T-helper 2 cell treated with Interferon-gamma antibody and Interleukin-4, amounts not matched to agents 5 μg/mL and 100 μg/mL, for 36 hours (primary cell): ENCODE measurements around the gene MUCL3.
"Not testable (repeated sequence)": the region's sequence is repeated elsewhere in the genome, so short reads cannot be mapped to it uniquely, and the experiment has no call there.

Experiments
- DNase-seq: peaks from one replicate; pipeline ENCODE4 v3.0.0; 2021; ENCODE audit warnings: low spot score
- H3K27ac Mint-ChIP-seq: one replicate; pipeline ENCODE4 v1.8.0; 2021; ENCODE audit warnings: mild to moderate bottlenecking, mixed read lengths
- H3K27me3 Mint-ChIP-seq: one replicate; pipeline ENCODE4 v1.8.0; 2021; ENCODE audit warnings: low read depth, mixed read lengths
- H3K36me3 Mint-ChIP-seq: one replicate; pipeline ENCODE4 v1.8.0; 2021; ENCODE audit warnings: low read depth, mixed read lengths
- H3K4me1 Mint-ChIP-seq: one replicate; pipeline ENCODE4 v1.8.0; 2021; ENCODE audit warnings: low read depth, mixed read lengths
- H3K4me3 Mint-ChIP-seq: one replicate; pipeline ENCODE4 v1.8.0; 2022; ENCODE audit warnings: mild to moderate bottlenecking, moderate library complexity, mixed read lengths
- H3K9me3 Mint-ChIP-seq: one replicate; pipeline ENCODE4 v1.8.0; 2021; ENCODE audit warnings: mixed read lengths

Gene MUCL3

DNA sequence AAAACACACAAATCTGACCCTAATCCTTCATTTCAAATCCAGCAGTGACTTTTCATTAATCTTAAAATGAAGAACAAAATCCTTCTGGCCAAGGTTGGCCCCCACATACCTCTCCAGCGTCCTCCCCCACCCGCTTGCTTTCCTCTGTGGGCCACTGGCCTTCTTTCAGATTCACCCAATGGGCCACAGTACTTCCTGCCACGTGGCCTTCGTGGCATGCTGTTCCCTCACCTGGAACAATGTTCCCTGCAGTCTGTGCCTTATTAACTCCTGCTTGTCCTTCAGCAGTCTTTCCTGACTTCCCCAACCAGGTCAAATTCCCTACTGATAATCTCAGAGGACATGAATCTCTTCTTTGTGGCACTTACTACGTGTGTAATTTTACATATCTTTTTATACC is 38.1 kb upstream of the MUCL3 start:
- Mint-ChIP-seq H3K4me3 (no peak overlapping the region), H3K4me1 (peaks cover 6% of the 10 kb centered on the region), H3K9me3 (no peaks in the 10 kb centered on the region), H3K36me3 (no peaks in the 10 kb centered on the region), H3K27me3 (no peaks in the 10 kb centered on the region), H3K27ac (no peak overlapping the region)
- DNase-seq, result no peak

DNA sequence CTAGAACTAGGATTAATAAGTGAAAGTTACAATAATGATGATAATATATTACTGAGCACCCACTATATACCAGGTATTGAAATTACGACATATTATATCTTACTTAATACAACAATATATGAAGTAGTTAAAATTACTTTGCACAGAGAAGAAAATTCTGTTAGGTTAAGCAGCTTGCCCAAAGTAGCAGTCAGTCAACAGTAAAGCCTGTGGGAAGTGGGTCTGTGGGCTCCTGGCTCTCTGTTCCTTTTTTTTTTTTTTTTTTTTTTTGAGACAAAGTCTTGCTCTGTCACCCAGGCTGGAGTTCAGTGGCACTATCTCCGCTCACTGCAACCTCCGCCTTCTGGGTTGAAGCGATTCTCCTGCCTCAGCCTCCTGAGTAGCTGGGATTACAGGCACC is 37.5 kb upstream of the MUCL3 start:
- H3K4me3 Mint-ChIP-seq, result no peak overlapping the region
- DNase-seq, result no peak
- H3K4me1 Mint-ChIP-seq, result peaks cover 8% of the 10 kb centered on the region
- no peaks in the 10 kb centered on the region for H3K9me3 Mint-ChIP-seq
- no peaks in the 10 kb centered on the region for H3K27me3 Mint-ChIP-seq
- H3K36me3 Mint-ChIP-seq, result no peaks in the 10 kb centered on the region
- H3K27ac Mint-ChIP-seq, result no peak overlapping the region

DNA sequence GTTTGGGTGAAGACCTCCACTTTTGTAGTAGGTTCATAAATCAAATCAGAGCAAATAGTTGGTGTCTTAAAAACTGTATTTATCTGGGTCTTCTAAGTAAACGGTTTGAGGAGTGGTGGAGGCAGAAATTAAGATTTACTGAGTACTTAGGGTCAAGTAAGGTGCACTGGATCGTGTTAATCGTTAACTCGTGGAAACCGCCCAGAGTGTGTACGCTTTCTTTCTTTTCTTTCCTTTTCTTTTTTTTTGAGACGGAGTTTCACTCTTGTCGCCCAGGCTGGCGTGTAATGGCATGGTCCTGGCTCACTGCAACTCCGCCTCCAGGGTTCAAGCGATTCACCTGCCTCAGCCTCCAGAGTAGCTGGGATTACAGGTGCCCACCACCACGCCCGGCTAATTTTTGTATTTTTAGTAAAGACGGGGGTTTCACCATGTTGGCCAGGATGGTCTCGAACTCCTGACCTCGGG is 33.4 kb upstream of the MUCL3 start:
- not testable (repeated sequence) for H3K27ac Mint-ChIP-seq
- H3K4me1 Mint-ChIP-seq, result peaks cover 17% of the 10 kb centered on the region

DNA sequence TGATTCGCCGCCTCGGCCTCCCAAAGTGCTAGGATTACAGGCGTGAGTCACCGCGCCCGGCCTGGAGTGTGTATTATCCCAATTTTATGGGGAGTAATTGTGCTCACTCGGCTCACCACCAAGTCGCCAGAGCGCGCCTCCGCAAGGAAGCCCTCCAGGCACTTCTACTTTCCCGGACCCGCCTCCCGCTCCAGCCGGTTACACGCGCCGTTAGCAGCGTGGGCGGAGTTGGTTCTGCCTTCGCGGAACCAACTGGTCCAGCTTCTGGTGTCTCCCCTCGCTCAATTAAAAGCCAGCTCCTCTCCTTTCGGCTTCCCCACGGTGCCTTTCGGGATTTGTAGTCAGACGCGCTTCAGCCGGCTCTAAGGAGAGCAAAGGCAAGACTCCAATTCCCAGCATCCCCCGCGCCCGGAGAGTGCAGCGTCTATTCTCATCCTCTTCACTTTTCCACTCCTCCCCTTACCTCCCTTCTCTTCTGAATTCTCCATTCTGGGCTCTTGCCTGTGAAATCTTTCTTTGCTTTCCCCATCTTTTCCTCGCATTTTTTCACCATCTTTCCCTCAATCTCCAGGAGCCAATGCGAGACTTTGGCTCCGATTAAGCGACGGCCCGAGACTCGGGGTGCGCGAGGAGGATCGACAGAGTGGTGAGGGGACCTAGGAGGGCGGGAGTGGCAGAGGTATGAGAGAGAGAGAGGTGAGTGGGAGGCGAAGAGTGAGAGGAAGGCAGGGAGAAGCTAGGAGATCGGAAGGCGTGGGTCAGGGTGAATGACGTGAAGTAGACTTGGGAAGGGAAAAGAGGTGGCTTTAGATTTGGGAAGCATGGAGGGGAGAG is 32.8 kb upstream of the MUCL3 start, which contains the start of gene GTF2H4:
TSS of gene GTF2H4 (plus strand) at position 450 of the 834 bp plus-strand sequence.
- H3K4me3 Mint-ChIP-seq, result peak within 1 kb of the TSS; percentile 99
- DNase-seq, result peak; percentile 93
- peaks cover 11% of the 10 kb centered on the region for H3K4me1 Mint-ChIP-seq
- peak within 1 kb of the TSS; percentile 78 for H3K27ac Mint-ChIP-seq
- no peaks in the 10 kb centered on the region for H3K27me3 Mint-ChIP-seq
- peaks cover 19% of the 10 kb centered on the region for H3K36me3 Mint-ChIP-seq
- no peaks in the 10 kb centered on the region for H3K9me3 Mint-ChIP-seq

More for the DNA sequence above, 33.4 kb upstream of the MUCL3 start:
- H3K27me3 Mint-ChIP-seq, H3K9me3 Mint-ChIP-seq, DNase-seq: not testable (repeated sequence)
- Mint-ChIP-seq H3K4me3 (peak overlapping the region; percentile 99), H3K36me3 (peaks cover 15% of the 10 kb centered on the region)

DNA sequence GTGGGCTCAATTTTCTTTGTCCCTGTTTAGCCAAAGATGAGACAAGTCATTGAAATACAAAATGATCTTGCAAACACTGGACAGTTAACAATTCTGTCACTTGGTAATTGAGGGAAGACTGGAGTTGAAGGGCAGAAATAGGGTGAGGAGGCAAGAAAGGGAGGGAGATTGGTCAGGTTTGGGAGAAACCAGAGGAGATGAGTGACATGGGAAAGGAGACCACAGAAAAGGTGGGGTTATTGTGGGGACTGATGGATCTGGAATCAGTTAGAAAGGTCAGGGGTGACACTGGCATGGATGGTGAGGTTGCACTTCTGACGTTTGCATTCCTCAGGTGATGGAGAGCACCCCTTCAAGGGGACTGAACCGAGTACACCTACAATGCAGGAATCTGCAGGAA is 32.1 kb upstream of the MUCL3 start:
- no peaks in the 10 kb centered on the region for H3K27me3 Mint-ChIP-seq
- peak overlapping the region; percentile 78 for H3K27ac Mint-ChIP-seq
- H3K4me3 Mint-ChIP-seq, result peak overlapping the region; percentile 99
- no peak for DNase-seq
- H3K4me1 Mint-ChIP-seq, result peaks cover 15% of the 10 kb centered on the region
- H3K36me3 Mint-ChIP-seq, result peaks cover 19% of the 10 kb centered on the region
- no peaks in the 10 kb centered on the region for H3K9me3 Mint-ChIP-seq

DNA sequence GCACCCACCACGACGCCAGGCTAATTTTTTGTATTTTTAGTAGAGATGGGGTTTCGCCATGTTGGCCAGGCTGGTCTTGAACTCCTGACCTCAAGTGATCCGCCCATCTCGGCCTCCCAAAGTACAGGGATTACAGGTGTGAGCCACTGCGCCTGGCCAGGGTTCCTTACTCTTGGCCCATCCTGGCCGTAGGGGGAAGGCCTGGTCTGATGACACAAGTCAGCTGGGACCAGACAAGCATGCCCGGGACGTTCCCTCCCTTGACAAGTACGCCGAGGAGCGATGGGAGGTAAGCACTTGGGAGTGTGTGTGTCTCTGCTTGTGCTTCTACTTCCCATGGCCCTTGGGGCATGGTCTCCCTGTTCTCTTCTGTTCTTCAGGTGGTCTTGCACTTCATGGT is 30.3 kb upstream of the MUCL3 start:
- H3K9me3 Mint-ChIP-seq, H3K4me3 Mint-ChIP-seq, H3K27ac Mint-ChIP-seq, DNase-seq, H3K27me3 Mint-ChIP-seq: not testable (repeated sequence)
- Mint-ChIP-seq H3K4me1 (peaks cover 25% of the 10 kb centered on the region), H3K36me3 (peaks cover 19% of the 10 kb centered on the region)

DNA sequence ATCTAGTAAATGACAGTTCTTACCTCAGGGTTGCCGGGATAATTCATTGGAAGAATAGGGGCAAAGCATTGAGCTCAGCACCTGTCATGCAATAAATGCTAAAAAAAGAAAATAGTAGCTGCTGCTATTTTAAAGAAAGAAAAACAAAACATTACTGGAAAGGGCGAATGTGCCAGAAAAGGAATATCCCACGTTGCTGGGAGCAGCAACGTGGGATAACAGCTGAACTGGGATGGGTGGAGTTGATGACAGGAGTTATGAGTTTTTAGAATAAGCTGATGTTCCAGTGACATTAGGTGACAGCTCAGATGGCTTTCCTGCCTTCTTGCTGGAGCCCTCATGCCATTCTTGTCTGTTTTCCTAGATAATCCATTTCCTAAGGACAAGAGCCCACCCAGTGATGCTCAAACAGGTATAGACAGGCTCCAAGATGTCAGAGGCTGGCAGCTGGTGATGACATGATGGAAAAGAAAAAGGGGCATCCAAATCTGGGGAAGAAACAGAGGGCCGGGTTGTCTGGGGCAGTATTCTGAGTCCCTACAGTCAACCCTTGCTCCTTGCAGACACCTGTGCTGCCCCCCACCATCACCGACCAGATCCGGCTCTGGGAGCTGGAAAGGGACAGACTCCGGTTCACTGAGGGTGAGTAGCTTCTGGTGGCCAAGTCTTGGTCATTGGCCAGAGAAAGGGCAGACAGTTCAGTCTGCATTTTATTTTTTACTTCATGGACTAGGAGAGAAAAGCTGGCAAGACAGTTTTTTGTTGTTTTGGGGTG is 27.8 kb upstream of the MUCL3 start:
- Mint-ChIP-seq H3K9me3 (no peaks in the 10 kb centered on the region), H3K36me3 (peaks cover 26% of the 10 kb centered on the region), H3K27ac (no peak overlapping the region), H3K4me1 (peaks cover 36% of the 10 kb centered on the region), H3K4me3 (peak overlapping the region; percentile 86), H3K27me3 (no peaks in the 10 kb centered on the region)
- DNase-seq, result no peak

DNA sequence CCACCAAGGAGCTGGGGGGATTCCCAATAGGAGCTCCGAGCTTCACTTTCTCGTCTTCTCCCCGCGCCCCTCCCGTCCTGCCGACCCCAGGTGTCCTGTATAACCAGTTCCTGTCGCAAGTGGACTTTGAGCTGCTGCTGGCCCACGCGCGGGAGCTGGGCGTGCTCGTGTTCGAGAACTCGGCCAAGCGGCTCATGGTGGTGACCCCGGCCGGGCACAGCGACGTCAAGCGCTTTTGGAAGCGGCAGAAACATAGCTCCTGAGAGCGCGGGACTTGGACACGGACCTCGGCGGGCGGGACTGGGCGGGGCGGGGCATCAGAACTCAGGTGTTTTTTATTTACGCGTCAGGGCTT is 27.1 kb upstream of the MUCL3 start:
- Mint-ChIP-seq H3K36me3 (peaks cover 24% of the 10 kb centered on the region), H3K4me1 (peaks cover 30% of the 10 kb centered on the region), H3K9me3 (no peaks in the 10 kb centered on the region), H3K4me3 (peak overlapping the region; percentile 86), H3K27ac (peak overlapping the region; percentile 39), H3K27me3 (no peaks in the 10 kb centered on the region)
- no peak for DNase-seq

DNA sequence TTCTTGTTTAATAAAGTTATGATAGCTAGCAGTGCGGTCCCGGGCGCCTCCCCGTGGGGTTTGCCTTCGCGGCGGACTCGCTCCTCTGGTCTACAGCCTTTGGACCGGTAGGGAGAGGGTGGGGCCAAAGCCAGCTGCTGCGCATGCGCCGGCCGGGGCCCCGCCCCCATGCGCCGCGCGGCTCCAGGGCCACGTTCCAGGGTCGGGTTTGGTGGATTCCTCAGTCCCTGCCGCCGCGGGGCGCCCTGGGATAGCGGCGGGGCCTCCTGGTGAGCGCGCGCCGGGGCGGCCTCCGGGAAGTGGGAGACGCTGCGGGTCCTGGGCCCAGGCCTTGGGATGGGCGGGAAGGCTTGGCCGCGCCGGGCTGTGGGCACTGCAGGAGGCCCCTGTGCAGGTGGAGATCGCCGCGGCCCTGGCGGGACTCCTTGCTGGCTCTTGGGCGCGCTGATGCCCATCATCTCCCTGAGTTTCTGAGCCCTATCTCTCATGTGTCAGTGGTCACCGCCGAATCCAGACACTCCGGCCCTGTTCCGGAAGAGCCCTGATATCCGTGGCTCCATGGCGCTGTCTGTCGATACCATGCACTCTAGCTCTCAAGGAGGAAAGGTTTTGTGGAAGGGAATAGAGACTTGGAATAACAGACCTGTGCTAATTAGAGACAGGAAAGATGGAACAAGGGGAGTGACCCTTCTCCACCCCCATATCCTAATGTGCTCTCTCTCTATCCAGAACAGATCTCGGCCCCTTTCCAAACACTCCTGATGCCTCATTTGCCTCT is 26.5 kb upstream of the MUCL3 start, which contains the start of gene VARS2:
TSS of gene VARS2 (plus strand) at position 163 of the 778 bp plus-strand sequence. CDS start at position 762, 599 bp downstream.
- peaks cover 26% of the 10 kb centered on the region for H3K36me3 Mint-ChIP-seq
- DNase-seq, result peak; percentile 93
- no peaks in the 10 kb centered on the region for H3K27me3 Mint-ChIP-seq
- peak within 1 kb of the TSS; percentile 86 for H3K4me3 Mint-ChIP-seq
- H3K9me3 Mint-ChIP-seq, result no peaks in the 10 kb centered on the region
- H3K27ac Mint-ChIP-seq, result peak within 1 kb of the TSS; percentile 87
- H3K4me1 Mint-ChIP-seq, result peaks cover 25% of the 10 kb centered on the region

DNA sequence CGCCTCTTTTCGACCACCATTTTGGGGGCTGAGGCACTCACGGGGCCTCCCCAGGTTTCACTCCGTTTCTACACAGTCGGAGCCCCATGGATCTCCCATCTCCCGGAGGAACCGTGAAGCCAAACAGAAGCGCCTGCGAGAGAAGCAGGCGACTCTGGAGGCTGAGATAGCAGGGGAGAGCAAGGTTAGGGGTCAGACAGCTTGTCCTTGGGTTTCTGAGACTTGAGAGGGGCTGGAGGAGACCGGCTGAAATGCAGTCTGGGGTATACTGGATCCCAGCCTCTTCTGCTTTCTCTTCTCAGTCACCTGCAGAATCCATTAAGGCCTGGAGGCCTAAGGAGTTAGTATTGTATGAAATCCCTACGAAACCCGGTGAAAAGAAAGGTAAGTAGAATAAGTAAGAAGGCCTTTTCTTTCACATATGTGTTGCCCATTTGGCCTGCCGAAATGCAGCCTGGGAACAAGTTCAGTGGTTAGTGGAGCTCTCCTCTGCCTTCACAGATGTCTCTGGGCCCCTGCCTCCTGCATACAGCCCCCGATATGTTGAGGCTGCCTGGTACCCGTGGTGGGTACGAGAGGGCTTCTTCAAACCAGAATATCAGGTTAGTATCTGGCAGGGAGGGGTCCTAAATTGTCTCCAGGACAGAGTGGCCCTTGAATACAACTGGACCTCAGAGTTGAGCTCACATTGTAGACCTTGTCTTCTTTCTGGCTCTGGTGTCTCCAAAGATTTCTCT is 25.8 kb upstream of the MUCL3 start:
- Mint-ChIP-seq H3K4me1 (peaks cover 25% of the 10 kb centered on the region), H3K4me3 (peak overlapping the region; percentile 86), H3K9me3 (no peaks in the 10 kb centered on the region), H3K36me3 (peaks cover 28% of the 10 kb centered on the region), H3K27me3 (no peaks in the 10 kb centered on the region), H3K27ac (peak overlapping the region; percentile 87)
- no peak for DNase-seq

DNA sequence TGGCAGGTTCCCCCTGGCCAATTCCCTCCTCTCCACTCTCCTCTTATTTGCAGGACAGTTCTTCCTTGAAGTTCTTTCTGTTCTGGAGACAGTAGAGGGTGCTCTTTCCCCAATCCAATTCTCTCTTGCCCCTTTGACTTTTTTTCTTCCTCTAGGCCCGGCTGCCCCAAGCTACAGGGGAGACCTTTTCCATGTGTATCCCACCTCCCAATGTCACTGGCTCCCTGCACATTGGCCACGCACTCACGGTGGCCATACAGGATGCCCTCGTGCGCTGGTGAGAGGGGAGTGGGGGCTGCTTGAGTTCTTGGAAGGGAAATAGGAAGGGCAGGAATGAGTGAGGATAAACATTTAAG is 25.2 kb upstream of the MUCL3 start:
- Mint-ChIP-seq H3K4me3 (peak overlapping the region; percentile 86), H3K27me3 (no peaks in the 10 kb centered on the region), H3K36me3 (peaks cover 34% of the 10 kb centered on the region), H3K9me3 (no peaks in the 10 kb centered on the region), H3K27ac (peak overlapping the region; percentile 77), H3K4me1 (peaks cover 25% of the 10 kb centered on the region)
- DNase-seq, result peak; percentile 13

DNA sequence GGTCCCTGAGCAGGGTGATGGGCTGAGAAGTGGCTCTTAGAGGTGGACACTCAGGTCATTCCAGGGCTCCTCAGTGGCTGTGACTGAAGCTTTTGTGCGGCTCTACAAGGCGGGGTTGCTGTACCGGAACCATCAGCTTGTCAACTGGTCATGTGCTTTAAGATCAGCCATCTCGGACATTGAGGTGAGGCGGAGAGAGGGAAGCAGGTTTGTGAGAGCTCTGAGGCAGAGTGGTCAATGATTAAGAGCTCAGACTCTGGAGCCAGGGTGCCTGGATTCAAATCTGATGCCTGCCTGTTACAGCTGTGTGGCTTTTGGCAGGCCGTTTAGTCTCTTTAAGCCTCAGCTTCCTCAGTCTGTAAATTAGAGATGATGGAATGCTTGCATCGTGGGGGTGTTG is 23.7 kb upstream of the MUCL3 start:
- H3K4me1 Mint-ChIP-seq, result peaks cover 25% of the 10 kb centered on the region
- no peaks in the 10 kb centered on the region for H3K27me3 Mint-ChIP-seq
- H3K9me3 Mint-ChIP-seq, result no peaks in the 10 kb centered on the region
- peak overlapping the region; percentile 39 for H3K27ac Mint-ChIP-seq
- no peak for DNase-seq
- H3K4me3 Mint-ChIP-seq, result no peak overlapping the region
- peaks cover 27% of the 10 kb centered on the region for H3K36me3 Mint-ChIP-seq

DNA sequence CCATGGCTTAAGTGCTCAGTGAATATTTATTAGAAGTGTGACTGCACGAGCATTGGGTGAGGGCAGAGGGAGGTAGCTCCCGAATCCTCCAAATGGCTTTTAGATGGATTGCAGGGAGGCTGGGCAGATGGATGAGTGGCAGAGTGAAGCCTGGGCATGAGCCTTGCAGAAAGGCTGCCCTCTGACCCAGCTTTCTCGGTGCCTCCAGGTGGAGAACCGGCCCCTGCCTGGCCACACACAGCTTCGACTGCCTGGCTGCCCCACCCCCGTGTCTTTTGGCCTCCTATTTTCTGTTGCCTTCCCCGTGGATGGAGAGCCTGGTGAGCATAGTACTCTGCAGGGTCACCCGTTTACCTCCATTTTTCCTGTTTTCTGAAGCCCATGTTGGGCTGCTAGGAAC is 23.3 kb upstream of the MUCL3 start:
- Mint-ChIP-seq H3K9me3 (no peaks in the 10 kb centered on the region), H3K4me1 (peaks cover 25% of the 10 kb centered on the region), H3K27ac (no peak overlapping the region), H3K4me3 (no peak overlapping the region), H3K27me3 (no peaks in the 10 kb centered on the region), H3K36me3 (peaks cover 27% of the 10 kb centered on the region)
- no peak for DNase-seq
